HG03354 (cell line): ENCODE results near the gene EGLN2.
"Not testable (repeated sequence)": the region's sequence is repeated elsewhere in the genome, so short reads cannot be mapped to it uniquely, and the experiment has no call there.

Experiments used
- ATAC-seq: cut with Tn5 transposase; IDR thresholded peaks from one replicate; pipeline ENCODE4 v1.9.1; 2021; ENCODE audit warnings: mild to moderate bottlenecking; ENCODE audit not compliant: unreplicated experiment, poor library complexity, severe bottlenecking

EGLN2 gene

DNA sequence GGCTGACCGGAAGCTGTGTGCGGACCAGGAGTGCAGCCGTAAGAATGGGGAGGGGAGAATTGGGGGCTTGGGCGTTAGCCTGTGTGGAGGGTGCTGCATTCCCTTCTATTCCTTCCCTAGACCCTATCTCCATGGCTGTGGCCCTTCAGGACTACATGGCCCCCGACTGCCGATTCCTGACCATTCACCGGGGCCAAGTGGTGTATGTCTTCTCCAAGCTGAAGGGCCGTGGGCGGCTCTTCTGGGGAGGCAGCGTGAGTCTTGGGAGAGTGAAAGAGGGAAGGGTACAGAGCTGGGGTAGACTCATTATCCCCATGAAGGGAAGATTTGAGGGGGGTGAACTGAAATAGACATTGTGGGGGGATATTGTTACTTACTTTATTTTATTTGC lies 23.4 kb upstream of the EGLN2 start:
- no peak for ATAC-seq

DNA sequence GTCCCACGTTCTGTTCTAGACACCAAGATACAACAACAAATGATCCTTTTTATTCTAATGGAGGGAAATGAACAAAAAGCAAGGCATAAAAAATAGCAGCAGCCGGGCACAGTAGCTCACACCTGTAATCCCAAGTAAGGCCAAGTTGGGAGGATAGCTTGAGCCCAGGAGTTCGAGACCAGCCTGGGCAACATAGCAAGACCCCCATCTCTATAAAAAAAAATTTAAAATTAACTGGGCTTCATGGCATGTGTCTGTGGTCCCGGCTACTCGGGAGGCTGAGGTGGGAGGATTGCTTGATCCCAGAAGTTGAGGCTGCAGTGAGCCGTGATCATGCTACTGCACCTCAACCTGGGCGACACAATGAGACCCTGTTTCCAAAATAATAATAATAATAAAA lies 22.6 kb upstream of the EGLN2 start:
- ATAC-seq, result no peak

DNA sequence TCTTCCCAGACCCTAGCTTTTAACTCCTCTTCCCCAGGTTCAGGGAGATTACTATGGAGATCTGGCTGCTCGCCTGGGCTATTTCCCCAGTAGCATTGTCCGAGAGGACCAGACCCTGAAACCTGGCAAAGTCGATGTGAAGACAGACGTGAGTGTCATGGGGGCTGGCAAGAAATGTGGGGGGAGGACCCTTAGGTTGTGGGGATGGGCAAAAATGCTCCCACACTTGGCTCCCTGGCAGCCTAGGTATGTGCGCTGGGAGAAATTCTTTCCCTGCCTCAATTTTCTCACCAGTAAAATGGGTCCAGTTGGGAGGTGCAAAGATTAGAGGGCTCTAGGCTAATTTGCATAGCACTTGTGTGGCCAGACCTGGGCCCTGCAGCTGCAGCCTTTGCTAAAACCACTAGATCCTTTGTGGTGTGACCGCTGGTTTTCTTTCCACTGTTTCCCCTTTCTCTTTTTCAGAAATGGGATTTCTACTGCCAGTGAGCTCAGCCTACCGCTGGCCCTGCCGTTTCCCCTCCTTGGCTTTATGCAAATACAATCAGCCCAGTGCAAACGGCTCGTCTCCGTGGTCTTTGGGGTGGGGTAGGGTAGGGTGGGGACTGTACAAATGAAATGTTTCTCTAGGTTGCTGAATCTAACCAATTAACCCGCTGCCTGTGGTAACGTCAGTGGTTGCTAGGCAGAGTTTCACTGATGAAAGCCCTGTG lies 21.9 kb upstream of the EGLN2 start:
- ATAC-seq, result peak; percentile 69

DNA sequence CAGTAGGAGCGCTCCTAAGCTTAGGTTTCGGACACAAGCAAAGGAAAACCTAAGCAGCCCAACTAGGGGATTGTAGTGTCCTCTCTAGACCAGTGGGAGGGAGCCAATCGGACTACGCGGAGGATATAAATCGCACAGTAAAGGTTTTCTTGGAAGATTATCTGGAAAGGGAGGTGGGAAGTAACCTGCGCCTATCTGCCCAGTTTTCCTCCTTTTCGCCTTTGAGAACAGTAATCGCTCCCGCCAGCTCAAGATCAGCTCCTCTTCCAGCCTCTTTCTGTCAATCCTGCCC lies 21.4 kb upstream of the EGLN2 start:
- no peak for ATAC-seq

DNA sequence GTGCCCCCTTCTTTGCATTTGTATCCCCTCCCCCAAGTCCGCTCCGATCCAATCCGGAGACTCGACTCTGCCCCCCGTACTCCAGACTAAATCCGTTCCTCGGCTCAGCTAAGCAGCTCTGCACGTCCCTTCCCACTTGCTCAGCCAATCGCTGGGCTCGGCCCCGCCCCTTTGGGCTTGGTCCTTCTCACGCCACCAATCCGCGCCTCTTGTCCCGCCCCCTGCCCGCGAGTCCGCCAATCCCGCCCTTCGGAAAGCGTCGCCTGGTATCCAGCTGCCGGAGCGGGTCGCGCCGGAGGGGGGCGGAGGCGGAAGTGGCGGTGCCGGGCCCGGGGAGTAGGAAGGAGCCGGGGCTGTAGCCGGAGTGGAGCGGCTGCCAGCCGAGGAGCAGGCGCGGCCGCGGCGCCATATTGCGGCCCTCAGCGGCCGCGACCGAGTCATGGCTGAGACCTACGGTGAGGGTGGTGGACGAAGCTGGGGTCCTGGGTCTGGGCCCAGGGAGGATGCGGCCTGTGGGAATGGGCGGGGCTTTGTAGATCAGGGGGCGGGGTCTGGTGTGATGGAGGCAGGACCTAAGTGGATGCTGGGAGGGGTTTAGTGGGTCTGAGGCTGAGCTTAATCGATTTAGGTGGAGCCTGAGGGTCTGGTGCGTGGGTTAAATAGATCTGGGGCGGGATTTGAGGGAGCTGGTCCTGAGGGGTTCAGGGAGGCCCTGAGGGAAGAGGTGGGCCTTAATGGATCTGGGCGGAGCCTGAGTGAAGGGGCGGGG lies 20.9 kb upstream of the EGLN2 start, which contains the start of gene RAB4B:
Gene RAB4B (plus strand): TSS at position 311 of the 769 bp plus-strand sequence. CDS start 129 bp downstream, at position 440.
- ATAC-seq, result peak; percentile 69

DNA sequence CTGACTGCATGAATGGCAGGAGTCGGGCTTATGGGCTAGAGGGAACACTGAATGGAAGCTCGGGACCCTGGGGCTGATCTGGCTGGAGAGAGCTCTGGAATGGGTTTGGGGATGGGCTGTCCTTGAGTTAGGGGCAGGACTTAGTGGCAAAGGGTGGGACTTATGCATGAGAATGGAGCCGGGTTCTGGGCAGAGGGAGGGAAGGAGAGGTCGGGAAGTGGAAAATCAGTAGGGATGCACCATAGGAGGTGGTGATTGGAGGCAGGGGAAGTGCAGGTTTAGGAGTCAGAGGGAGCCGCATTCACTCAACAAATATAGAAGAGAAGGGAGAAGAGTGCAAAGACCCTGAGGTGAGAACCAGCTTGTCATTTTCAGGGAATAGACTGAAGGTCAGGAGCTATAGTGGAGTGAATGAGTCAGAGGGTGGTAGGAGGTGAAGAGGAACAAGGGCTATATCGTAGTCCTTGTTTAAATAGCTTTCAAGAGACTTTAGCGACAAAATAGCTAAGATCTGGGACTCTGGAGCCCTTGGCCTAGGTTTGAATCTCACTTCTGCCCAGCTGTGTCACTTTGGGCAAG lies 20.2 kb upstream of the EGLN2 start:
- ATAC-seq, result no peak

DNA sequence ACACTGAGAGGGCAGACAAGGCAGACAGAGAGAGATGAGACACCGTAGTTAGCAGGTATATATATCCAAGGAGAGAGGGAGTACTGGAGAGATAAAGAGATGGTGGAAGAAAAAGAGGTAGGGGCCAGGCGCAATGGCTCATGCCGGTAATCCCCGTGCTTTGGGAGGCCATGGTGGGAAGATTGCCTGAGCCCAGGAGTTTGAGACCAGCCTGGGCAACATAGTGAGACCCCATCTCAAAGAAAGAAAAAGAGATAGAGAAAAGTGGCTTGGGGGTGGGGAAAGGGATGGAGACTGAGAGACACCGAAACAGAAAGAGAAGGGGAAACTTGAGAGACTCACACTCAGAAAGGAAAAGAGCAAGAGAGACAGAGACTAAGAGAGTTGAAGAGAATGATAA lies 18.4 kb upstream of the EGLN2 start:
- no peak for ATAC-seq

DNA sequence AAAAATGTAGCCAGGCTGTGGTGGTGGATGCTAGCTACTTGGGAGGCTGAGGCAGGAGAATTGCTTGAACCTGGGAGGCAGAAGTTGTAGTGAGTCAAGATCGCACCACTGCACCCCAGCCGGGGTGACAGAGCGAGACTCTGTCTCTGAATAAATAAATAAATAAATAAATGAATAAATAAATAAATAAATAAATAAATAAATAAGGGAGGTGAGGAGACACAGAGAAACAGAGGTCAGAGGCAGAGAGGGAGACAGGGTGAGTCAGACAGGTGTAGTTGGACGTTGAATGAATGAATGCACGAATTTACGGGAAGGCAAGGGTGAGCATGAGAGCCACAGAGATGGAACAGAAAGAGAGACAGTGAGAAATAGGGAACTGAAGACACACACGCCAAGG lies 17.9 kb upstream of the EGLN2 start:
- no peak for ATAC-seq

DNA sequence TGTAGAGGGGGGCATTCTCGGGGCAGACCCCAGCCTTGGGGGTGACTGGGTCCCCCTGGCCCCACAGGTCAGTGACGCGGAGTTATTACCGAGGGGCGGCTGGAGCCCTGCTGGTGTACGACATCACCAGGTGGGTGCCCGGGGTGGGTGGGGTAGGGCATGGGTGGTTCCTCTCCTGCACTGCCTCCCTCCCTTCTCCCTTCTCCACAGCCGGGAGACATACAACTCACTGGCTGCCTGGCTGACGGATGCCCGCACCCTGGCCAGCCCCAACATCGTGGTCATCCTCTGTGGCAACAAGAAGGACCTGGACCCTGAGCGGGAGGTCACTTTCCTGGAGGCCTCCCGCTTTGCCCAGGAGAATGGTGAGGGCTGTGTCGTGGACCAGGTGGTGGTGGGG lies 15.3 kb upstream of the EGLN2 start:
- no peak for ATAC-seq

DNA sequence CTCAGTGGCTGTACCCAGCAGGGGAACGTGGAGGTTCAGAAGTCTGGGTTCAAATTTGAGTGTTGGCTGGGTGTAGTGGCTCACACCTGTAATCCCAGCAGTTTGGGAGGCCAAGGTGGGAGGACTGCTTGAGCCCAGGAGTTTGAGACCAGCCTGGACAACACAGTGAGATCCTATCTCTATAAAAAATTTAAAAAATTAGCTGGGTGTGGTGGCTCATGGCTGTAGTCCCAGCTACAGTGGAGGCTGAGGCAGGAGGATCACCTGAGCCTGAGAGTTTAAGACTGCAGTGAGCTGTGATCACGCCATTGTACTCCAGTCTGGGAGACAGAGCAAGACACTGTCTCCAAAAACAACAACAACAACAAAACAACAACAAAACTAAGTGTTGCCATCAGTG lies 14.8 kb upstream of the EGLN2 start:
- ATAC-seq, result not testable (repeated sequence)

- ATAC-seq, result no peak
These were observed 13.5 kb upstream of the EGLN2 start for GRCh38 chr19:40785526-40785925.

GRCh38 chr19:40786060-40787037 lies 12.6 kb upstream of the EGLN2 start:
- ATAC-seq, result no peak

DNA sequence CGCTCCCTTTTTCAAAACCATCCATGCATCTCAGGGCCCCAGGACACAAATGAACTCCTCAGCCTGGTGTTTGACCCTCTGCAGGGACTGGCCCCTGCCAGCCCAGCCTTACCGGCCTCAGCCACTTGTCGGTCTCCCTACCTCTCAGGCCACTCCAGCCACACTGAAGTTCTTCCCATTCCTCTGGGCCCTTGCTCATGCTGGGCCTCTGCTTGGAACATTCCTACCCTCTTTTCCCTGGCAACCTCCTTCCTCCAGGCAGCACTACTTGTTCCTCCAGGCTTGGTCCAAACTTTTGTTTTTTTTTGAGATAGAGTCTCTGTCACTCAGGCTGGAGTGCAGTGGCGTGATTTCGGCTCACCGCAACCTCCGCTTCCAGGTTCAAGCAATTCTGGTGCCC lies 7.6 kb upstream of the EGLN2 start:
- ATAC-seq, result no peak

GRCh38 chr19:40791996-40792395 lies 7.0 kb upstream of the EGLN2 start:
- ATAC-seq, result no peak

DNA sequence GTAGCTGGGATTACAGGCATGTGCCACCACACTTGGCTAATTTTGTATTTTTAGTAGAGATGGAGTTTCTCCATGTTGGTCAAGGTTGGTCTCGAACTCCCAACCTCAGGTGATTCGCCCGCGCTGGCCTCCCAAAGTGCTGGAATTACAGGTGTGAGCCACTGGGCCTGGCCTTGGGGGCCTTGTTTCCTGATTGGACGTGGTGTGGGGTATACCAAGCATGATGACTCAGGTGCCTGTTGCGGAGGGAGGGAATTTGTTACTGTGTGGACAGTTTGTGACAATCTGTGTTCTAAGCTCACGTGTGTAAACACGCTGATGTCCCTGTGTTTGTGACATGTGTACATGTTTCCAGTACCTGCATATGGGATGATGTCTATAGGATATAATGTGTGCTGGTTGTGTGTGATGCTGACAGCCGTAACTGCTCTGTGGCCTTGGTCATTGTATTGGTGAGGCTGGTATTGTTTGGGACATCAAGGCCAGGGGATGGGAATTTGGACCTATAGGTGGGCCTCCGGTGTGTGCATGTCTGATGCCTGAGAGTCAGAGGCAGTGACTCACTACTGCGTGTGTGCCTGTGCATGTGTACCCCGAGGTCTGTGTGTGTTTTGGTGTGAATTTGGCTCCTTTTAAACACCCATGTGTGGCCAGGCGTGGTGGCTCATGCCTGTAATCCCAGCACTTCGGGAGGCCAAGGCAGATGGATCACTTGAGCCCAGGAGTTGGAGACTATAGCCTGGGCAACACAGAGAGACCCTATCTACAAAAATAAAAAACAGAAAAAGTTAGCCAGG lies 1.6 kb upstream of the EGLN2 start:
- no peak for ATAC-seq

DNA sequence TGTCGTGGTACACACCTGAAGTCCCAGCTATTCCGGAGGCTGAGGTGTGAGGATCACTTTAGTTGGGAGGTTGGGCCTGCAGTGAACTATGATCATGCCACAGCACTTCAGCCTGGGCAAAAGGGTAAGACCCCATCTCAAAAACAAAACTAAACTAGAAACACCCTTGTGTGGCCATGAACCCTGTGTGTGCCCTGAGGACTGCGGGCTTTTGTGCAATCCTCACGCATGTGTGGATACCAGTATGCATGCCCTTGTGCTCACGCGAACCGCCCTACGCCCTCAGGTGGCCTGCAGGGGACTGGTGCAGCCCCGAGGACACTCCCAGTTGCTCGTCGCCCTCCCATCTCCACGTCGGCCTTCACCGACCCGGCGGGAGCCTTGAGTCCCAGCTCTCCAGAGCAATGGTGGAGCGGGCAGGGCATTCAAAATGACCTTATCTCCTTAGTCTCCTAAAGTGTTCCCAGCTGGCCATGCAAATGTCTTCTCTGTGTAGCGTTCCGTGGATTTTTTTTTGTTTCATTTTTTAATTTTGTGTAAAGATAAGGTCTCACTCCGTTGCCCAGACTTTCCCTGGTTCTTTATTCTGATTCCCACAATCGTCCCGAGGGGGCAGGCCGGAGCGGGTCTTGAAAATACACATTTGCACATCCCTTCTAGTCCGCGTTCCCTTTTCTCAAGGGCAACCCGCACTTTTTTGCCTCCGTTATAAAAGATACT lies 868 bp upstream of the EGLN2 start:
- ATAC-seq, result peak; percentile 33

- no peak for ATAC-seq
These were observed 757 bp downstream of the EGLN2 start for GRCh38 chr19:40799558-40800338.
